Measurements from ENCODE around the gene CXXC5.
A peak's percentile ranks its signal among the peaks of the same experiment; 100 is the strongest.
"Not testable (repeated sequence)": the region's sequence is repeated elsewhere in the genome, so short reads cannot be mapped to it uniquely, and the experiment has no call there.

The CXXC5 gene

DNA sequence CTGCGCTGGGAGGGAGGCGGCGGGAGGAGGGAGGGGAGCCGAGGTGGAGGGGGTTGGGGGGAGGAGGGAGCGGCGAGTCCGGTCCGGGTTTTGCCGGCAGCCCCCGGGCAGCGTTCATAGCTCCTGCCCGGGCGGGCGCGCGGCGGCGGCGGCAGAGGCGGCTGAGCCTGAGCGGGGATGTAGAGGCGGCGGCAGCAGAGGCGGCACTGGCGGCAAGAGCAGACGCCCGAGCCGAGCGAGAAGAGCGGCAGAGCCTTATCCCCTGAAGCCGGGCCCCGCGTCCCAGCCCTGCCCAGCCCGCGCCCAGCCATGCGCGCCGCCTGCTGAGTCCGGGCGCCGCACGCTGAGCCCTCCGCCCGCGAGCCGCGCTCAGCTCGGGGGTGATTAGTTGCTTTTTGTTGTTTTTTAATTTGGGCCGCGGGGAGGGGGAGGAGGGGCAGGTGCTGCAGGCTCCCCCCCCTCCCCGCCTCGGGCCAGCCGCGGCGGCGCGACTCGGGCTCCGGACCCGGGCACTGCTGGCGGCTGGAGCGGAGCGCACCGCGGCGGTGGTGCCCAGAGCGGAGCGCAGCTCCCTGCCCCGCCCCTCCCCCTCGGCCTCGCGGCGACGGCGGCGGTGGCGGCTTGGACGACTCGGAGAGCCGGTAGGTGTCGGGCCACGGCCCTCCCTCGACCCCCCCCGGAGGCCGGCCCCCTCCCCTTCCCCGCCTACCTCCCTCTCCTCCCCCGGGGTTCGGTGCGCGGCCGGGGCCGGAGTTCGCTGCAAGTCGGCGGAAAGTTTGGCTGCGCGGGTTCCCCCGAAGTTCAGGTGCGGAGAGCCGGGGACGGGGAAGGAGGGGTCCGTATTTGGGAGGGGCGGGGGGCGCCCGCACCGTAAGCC is at the start of gene CXXC5:
Gene CXXC5, plus strand, starts transcription at position 145 of the 877 bp plus-strand sequence. CDS start 32,175 bp downstream, outside the sequence.
- DNase-seq, result peak; percentile 73

DNA sequence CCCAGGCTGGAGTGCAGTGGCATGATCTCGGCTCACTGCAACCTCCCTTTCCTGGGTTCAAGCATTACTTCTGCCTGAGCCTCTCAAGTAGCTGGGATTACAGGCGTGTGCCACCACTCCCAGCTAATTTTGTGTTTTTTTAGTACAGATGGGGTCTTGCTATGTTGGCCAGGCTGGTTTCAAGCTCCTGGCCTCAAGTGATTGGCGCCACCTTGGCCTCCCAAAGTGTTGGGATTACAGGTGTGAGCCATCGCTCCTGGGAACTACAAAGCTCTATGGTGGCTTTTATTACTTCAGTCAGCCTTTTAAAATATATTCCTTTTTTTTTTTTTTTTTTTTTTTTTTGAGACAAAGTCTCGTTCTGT is 49.6 kb upstream of the CXXC5 start:
- DNase-seq, result not testable (repeated sequence)

DNA sequence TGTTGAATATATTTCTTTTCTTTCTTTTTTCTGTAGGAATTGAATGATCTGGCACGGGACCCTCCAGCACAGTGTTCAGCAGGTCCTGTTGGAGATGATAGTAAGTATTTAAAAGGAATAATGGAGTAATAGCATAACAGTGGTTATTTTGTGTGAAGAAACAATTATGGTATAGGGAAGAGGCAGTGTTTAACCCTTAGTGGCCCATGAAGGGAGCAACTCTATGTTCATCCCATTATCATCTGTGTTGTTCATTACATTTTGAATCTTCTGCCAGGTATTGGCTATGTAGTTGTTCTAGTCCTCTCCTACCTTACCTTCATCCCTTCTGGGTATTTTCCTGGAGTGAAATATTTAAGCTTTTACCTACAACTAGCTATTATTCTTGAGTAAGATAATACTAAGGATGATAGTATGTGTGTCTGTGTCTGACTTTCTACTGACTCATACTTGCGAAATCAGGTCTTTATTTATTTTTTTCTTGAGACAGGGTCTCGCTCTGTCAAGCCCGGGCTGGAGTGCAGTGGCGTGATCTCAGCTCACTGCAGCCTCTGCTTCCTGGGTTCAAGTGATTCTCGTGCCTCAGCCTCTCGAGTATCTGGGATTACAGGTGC is 47.7 kb upstream of the CXXC5 start:
- no peak for DNase-seq

GRCh38 chr5:139601429-139601828 is 46.7 kb upstream of the CXXC5 start:
- DNase-seq, result no peak

- DNase-seq, result not testable (repeated sequence)
These were observed 46.2 kb upstream of the CXXC5 start for GRCh38 chr5:139601948-139602347.

GRCh38 chr5:139605887-139606286 is 42.3 kb upstream of the CXXC5 start:
- DNase-seq, result no peak

- DNase-seq, result no peak
These were observed 36.2 kb upstream of the CXXC5 start for GRCh38 chr5:139611703-139612584.

DNA sequence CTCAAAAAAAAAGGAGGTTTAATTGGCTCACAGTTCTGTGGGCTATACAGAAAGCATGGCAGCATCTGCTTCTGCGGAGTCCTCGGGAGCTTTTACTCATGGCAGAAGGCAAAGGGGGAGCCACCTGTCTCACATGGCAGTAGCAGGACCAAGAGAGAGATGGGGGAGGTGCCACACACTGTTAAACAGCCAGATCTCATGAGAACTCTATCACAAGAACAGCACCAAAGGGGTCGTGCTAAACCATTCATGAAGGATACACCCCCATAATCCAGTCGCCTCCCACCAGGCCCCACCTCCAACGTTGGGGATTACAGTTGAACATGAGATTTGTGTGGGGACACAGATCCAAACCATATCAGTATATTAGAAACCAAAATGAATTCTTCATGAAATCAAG is 28.3 kb upstream of the CXXC5 start:
- DNase-seq, result no peak

- not testable (repeated sequence) for DNase-seq
These were observed 22.8 kb upstream of the CXXC5 start for GRCh38 chr5:139625398-139625797.

- DNase-seq, result no peak
These were observed 17.3 kb upstream of the CXXC5 start for GRCh38 chr5:139630855-139631254.

- no peak for DNase-seq
These were observed 16.5 kb upstream of the CXXC5 start for GRCh38 chr5:139631520-139632165.

DNA sequence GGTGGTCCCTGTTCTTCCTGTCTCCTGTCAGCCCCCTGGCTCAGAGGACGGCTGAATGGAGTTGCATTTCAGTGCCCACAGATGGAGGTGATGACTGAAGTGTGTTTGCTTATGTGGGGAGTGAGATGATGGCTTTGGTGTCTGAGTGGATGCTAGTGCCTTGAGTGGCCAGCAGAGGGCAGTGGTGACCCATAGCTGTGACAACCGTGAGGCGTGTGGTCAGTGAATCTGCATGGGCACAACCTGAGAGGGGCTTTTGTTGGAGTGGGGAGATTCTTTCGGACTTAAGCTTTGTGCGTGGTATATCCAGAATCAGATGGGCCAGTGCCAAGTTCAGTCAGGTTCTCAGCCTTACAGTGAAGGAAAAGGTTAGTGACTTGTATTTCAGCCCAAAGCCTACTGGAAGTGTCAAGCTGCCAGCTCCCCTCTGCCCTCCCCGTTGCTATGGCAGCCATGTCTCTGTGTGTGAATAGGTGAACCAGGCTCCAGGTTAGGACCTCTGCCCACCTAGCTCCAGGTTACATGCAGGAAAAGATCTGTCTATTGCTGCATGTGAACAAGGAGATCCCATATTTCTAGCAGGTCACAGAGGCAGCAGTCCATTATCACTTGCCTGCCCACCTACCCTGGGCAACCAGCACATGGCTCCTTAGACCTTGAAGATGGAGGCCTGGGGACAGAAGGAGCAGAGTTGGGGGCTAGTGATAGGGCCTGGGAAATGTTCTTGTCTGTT is 14.7 kb upstream of the CXXC5 start:
- DNase-seq, result peak; percentile 72

DNA sequence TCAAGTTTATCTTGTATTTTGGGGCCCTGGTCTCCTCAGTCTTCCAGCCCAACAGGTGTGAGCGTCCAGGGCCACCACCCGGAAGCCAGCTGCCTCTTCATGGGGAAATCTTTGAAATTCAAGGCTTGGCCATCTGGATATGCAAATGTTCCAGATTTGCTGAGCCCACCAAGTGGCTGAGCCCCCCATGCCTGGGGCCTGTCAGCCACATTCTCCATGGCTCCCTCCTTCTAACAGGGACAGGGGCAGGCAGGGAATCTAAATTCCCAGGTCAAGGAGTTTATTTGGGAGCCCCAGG is 14.2 kb upstream of the CXXC5 start:
- DNase-seq, result no peak

DNA sequence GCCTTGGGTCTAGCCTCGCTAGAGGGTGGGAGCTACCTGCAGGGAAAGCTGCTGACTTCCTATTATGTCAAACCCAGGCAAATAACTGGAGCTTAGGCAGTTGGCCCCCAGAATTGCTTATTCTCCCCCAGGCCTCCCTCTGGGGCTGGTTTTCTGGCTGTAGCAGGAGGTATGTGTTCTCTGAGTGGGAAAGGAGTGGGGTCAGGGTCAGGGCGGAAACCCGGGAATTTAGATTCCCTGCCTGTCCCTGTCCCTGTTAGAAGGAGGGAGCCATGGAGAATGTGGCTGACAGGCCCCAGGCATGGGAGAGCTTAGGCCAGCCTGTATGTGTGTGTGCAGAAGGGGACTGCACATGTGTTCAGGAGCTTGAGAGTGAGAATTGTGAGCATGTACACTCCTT is 13.6 kb upstream of the CXXC5 start:
- no peak for DNase-seq

DNA sequence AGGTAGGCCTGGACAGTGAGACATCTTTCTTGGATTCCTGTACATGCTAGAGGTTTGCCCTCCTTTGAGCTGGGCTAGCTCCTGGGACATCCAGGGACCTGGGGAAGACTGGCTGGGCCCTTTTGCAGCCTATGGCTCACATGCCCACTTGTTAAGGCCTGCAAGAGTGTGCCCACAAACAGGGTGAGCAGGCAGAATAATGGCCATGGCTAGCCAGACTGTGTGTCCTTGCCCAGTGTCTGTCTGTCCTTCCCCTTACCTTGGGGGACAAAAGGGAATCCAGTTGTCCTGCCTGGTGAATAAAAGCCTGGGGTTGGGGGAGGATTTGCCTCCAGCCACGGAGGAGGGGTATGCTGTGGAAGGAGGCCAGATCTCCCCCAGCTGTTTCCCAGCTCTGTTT is 13.0 kb upstream of the CXXC5 start:
- no peak for DNase-seq

DNA sequence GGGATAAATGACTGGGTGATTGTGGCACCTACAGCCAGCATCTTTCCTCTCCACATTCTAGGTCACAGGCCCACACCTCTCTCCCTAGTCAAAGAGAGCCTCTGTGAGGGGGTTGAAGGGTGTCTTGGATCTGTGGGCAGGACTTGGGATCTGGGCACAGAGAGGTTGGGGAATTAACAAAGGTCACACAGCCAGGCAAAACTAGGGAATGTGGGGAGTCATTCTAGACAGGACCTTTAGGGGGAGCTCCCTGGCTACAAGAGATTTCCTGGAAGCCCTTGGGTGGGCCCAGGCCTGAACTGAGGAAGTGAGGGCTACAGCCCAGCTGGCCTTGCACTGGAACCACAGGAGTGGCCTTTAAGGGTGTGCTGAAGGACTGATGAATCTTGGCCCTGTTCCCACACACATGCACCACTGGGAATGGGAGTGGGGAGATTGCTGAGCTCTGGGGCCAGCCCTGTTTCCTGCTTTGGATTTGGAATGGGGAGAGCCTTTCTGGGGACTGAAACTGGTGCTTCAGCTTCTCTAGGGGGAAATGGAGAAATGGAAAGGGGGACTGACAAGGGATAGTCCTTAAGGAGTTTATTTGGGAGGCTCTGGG is 12.4 kb upstream of the CXXC5 start:
- DNase-seq, result peak; percentile 45

DNA sequence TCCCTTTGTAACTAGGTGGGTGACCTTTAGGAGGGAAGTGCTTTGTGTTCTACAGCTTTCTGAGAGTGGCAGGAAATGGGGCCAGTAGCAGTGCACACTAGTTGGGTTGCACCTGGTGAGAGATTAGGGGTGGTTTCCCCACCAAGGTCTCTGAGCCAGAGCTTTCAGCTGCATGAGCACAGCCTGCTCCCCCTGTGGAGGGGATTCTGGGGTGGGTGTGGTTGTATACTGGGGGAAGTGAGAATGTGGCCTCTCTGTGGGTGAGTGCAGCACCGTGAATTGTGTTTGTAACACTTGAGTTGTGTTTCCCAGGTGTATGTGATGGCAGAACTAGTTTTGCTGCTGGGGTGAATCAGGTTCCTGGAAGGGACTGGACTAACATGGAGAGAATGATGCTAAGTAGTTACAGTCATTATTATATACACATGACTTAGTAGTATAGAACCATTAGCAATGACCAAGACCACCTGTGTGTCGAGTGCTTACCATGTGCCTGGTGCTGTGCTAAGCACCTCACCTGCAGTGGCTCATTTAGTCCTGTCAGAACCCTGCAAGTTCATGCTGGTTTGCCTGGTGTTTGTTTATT is 11.8 kb upstream of the CXXC5 start:
- DNase-seq, result peak; percentile 90

DNA sequence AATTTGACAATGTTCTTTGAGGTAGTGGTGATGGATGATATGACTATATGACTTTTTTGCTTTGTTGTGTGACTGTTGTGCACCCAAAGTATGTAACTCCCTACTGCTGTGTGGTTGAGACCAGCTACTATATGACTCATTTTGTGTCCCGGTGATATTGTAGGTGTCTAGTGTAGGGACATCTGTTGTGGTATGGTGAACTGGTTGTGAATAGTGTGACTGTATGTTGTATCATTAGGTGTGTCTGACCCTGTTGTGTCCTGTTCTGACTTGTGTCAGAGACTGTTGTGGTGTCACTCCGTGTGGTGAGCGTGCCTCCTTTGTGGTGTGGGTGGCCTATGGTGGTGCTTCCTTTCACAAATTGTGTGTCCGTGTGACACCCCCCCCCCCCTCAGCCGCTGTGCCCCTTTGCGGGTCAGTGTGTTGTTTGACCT is 11.2 kb upstream of the CXXC5 start:
- peak; percentile 42 for DNase-seq

DNA sequence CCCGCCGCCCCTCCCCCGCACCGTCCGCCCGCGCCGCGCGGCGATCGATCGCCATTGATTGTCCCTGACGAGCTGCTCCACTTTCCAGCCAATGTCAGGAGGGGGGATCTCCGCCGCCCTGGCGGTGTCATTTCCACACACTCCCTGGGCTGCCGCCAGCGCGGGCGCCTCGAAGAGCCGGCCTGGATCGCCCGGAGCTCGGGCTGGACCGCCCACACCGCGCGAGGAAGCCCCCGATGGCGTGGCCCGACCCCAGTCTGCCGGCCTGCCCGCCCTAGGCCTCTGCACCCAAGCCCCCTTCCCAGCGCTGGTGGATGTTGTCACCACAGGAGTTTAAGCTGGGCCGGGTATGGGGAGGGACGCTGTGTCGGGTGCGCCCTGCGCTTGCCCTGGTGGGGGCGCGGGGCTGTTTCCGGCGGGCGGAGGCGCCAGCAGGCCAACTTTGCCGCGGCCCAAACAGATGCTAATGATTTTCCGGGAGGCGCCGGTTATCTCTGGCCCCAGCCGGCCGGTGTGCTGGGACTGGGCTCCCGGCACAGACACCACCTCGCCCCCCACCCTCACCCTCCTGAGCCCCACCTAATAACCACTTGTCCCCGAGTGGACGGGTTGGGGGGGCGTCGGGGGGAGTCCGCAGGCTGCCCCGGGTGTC is 10.6 kb upstream of the CXXC5 start:
- peak; percentile 72 for DNase-seq

DNA sequence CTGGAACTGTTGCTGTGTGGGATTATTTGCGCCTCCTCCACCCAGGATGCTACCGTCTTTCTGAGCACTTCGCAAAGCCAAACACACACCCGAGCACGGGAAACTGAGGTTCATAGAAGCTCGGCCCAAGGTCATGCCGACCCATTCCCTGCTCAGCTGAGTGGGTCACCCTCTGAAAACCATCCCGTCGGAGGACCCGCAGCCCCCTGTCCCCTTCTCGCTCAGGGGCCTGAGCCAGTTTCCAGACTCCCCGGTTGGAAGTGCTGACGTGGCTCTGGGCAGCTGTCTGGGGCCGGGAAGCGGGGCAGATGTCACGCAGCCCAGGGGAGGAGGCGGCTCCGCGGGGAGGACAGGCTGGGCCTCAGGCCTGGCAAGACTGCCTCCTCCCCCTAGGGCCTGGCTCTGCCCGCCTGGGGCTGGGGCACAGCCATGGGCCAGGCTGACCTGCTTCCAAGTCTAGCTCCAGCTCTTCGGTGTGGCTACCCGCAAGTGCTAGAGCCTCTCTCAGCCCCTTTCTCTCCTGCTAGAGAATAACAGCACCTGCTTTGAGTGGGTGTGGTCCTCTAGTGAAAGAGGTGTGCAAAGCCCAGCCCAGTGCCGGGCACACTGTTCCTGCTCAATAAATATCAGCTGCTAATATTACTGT is 9.9 kb upstream of the CXXC5 start:
- DNase-seq, result peak; percentile 59

Data from CD4-positive, alpha-beta T cell treated with Interleukin-15 for 1 hour (primary cell).